Activated CD4-positive, alpha-beta T cell treated with anti-CD3 and anti-CD28 coated beads, Interleukin-2, amount 10 ng/mL, durations not matched to agents 24 days and 14 days (primary cell): ENCODE data around the gene CPAMD8. TPM values are rescaled to one million over a fixed set of nuclear protein-coding genes. Genes with fewer than 3 reads are reported as not detected.
"Not testable (repeated sequence)": the region's sequence is repeated elsewhere in the genome, so short reads cannot be mapped to it uniquely, and the experiment has no call there.

ENCODE experiments used
- DNase-seq: peaks from one replicate; pipeline ENCODE4 v3.0.0; 2022
- H3K27ac Mint-ChIP-seq: one replicate; pipeline ENCODE4 v1.8.0; 2022; ENCODE audit warnings: mild to moderate bottlenecking, mixed read lengths
- H3K27me3 Mint-ChIP-seq: one replicate; pipeline ENCODE4 v1.8.0; 2022; ENCODE audit warnings: mixed read lengths
- H3K36me3 Mint-ChIP-seq: one replicate; pipeline ENCODE4 v1.8.0; 2022; ENCODE audit warnings: low read depth, mild to moderate bottlenecking, mixed read lengths
- H3K4me1 Mint-ChIP-seq: one replicate; pipeline ENCODE4 v1.8.0; 2021; ENCODE audit warnings: mixed read lengths
- H3K4me3 Mint-ChIP-seq: one replicate; pipeline ENCODE4 v1.8.0; 2022; ENCODE audit warnings: mild to moderate bottlenecking, moderate library complexity, mixed read lengths
- H3K9me3 Mint-ChIP-seq: one replicate; pipeline ENCODE4 v1.8.0; 2021; ENCODE audit warnings: mixed read lengths
- intact Hi-C: fragments of 100-400 bp; cut with micrococcal nuclease; formaldehyde crosslinking; loops from one replicate; pipeline ENCODE4 v1.15.1; 2023
- total RNA-seq: library from RNA; stranded (reverse); gene quantifications from 2 replicates; pipeline ENCODE4 v1.2.3, GENCODE V29; 2022

CPAMD8 gene
- total RNA-seq, 1 donor from 2014 or later: 0.33 TPM

- H3K9me3 Mint-ChIP-seq, DNase-seq, H3K36me3 Mint-ChIP-seq, H3K4me3 Mint-ChIP-seq, H3K27ac Mint-ChIP-seq, H3K4me1 Mint-ChIP-seq, intact Hi-C loops: not testable (repeated sequence)
- H3K27me3 Mint-ChIP-seq: peaks cover 12% of the 10 kb centered on the region
These were observed 65.4 kb downstream of the CPAMD8 start for GRCh38 chr19:16960996-16961822.

DNA sequence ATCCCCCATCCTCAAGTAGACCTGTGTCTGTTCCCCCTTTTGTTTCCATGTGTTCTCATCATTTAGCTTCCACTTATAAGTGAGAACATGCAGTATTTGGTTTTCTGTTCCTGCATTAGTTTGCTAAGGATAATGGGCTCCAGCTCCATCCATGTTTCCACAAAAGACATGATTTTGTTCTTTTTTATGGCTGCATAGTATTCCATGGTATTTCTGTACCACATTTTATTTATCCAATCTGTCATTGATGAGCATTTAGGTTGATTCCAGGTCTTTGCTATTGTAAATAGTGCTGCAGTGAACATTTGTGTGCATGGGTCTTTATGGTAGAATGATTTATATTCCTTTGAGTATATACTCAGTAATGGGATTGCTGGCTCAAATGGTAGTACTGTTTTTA, 68.3 kb downstream of the CPAMD8 start:
- DNase-seq, H3K4me1 Mint-ChIP-seq, H3K4me3 Mint-ChIP-seq, H3K36me3 Mint-ChIP-seq, H3K27ac Mint-ChIP-seq, H3K27me3 Mint-ChIP-seq, H3K9me3 Mint-ChIP-seq, intact Hi-C loops: not testable (repeated sequence)

GRCh38 chr19:16957855-16958254, 68.8 kb downstream of the CPAMD8 start:
- peaks cover 4% of the 10 kb centered on the region for H3K27me3 Mint-ChIP-seq
- no peak for DNase-seq
- no peak overlapping the region for H3K27ac Mint-ChIP-seq
- no peak overlapping the region for H3K4me3 Mint-ChIP-seq
- no peaks in the 10 kb centered on the region for H3K4me1 Mint-ChIP-seq
- no peaks in the 10 kb centered on the region for H3K36me3 Mint-ChIP-seq
- intact Hi-C loops: no loop called here
- H3K9me3 Mint-ChIP-seq: no peaks in the 10 kb centered on the region

- H3K4me1 Mint-ChIP-seq: no peaks in the 10 kb centered on the region
- DNase-seq: no peak
- H3K4me3 Mint-ChIP-seq: no peak overlapping the region
- intact Hi-C loops: no loop called here
- no peaks in the 10 kb centered on the region for H3K36me3 Mint-ChIP-seq
- H3K27me3 Mint-ChIP-seq: peaks cover under 1% of the 10 kb centered on the region
- no peak overlapping the region for H3K27ac Mint-ChIP-seq
- H3K9me3 Mint-ChIP-seq: no peaks in the 10 kb centered on the region
These were observed 69.4 kb downstream of the CPAMD8 start for GRCh38 chr19:16957151-16957701.

GRCh38 chr19:16955161-16955560, 71.4 kb downstream of the CPAMD8 start:
- Mint-ChIP-seq H3K27ac (no peak overlapping the region), H3K36me3 (no peaks in the 10 kb centered on the region), H3K27me3 (no peaks in the 10 kb centered on the region), H3K4me1 (no peaks in the 10 kb centered on the region), H3K4me3 (no peak overlapping the region), H3K9me3 (no peaks in the 10 kb centered on the region)
- intact Hi-C loops: no loop called here
- DNase-seq: no peak

DNA sequence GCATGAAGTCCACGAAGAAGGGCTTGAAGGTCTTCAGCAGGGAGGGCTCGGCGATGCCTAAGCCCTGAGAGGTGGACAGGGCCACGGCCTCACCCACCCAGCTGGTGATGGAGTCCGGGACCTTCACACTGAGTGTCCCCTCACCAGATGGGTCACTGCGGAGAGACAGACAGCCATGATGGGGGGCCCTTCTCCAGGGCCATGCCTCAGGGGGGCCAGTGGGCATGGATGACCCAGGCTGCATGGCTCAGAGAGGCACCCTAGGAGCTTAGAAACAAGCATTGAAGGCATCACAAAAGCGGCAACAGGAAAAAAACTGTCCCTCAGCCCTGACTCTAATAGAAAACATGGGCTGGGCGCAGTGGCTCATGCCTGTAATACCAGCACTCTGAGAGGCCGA, 74.6 kb downstream of the CPAMD8 start:
- intact Hi-C loops: no loop called here
- Mint-ChIP-seq H3K9me3 (peaks cover 4% of the 10 kb centered on the region), H3K4me1 (no peaks in the 10 kb centered on the region), H3K4me3 (no peak overlapping the region), H3K27ac (no peak overlapping the region), H3K36me3 (no peaks in the 10 kb centered on the region), H3K27me3 (no peaks in the 10 kb centered on the region)
- no peak for DNase-seq

DNA sequence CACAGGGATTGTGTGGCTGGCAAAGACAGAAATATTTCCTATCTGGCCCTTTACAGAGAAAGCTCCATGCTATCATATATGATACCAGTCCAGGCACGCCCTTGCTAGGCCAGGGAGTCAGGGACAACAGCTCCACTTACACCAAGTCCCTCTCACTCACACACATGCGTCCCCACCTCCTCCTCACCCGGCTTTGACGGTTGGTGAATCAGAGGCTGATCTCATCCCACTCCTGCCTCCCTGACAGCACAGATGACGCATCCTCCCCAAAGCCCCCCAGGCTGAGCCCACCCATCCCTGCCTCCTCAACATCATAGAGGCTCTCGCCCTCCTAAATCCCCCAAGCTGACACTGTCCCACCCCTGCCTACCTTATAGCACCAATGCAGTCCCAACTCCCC, 75.1 kb downstream of the CPAMD8 start:
- H3K9me3 Mint-ChIP-seq: peaks cover 4% of the 10 kb centered on the region
- no peaks in the 10 kb centered on the region for H3K36me3 Mint-ChIP-seq
- no peaks in the 10 kb centered on the region for H3K27me3 Mint-ChIP-seq
- intact Hi-C loops: no loop called here
- H3K4me1 Mint-ChIP-seq: no peaks in the 10 kb centered on the region
- H3K4me3 Mint-ChIP-seq: no peak overlapping the region
- H3K27ac Mint-ChIP-seq: no peak overlapping the region
- DNase-seq: no peak

GRCh38 chr19:16949496-16950023, 77.0 kb downstream of the CPAMD8 start:
- Mint-ChIP-seq H3K4me3 (no peak overlapping the region), H3K9me3 (peaks cover 14% of the 10 kb centered on the region), H3K4me1 (no peaks in the 10 kb centered on the region), H3K27ac (no peak overlapping the region), H3K36me3 (no peaks in the 10 kb centered on the region), H3K27me3 (no peaks in the 10 kb centered on the region)
- intact Hi-C loops: no loop called here
- no peak for DNase-seq

GRCh38 chr19:16946951-16947940, 79.4 kb downstream of the CPAMD8 start:
- H3K4me1 Mint-ChIP-seq: no peaks in the 10 kb centered on the region
- H3K4me3 Mint-ChIP-seq: no peak overlapping the region
- no peak for DNase-seq
- H3K36me3 Mint-ChIP-seq: no peaks in the 10 kb centered on the region
- H3K9me3 Mint-ChIP-seq: peaks cover 14% of the 10 kb centered on the region
- intact Hi-C loops: no loop called here
- no peak overlapping the region for H3K27ac Mint-ChIP-seq
- H3K27me3 Mint-ChIP-seq: no peaks in the 10 kb centered on the region

GRCh38 chr19:16945762-16946465, 80.7 kb downstream of the CPAMD8 start:
- Mint-ChIP-seq H3K27me3 (no peaks in the 10 kb centered on the region), H3K4me3 (no peak overlapping the region), H3K36me3 (no peaks in the 10 kb centered on the region), H3K4me1 (no peaks in the 10 kb centered on the region), H3K27ac (no peak overlapping the region), H3K9me3 (peaks cover 14% of the 10 kb centered on the region)
- DNase-seq: no peak
- intact Hi-C loops: no loop called here

DNA sequence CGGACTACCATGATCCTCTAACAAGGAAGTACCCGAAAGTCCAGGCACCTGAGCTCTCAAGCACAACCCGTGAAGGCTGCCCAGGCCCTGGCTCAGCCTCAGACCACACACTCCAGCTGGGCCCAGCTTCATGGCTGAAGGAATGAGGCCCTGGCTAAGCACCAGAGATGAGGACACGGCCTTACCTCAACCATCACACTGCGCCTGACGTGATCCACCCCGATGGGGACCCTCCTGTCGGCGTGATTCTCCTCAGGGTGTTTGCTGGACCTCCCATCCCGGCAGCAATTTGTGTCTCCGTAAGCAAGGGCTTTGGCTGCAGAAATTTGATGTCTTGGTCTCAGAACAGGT, 81.3 kb downstream of the CPAMD8 start:
- Mint-ChIP-seq H3K27ac (no peak overlapping the region), H3K4me1 (no peaks in the 10 kb centered on the region), H3K4me3 (no peak overlapping the region), H3K27me3 (no peaks in the 10 kb centered on the region), H3K9me3 (peaks cover 14% of the 10 kb centered on the region), H3K36me3 (no peaks in the 10 kb centered on the region)
- no peak for DNase-seq
- intact Hi-C loops: no loop called here

GRCh38 chr19:16944626-16945363, 81.8 kb downstream of the CPAMD8 start:
- intact Hi-C loops: no loop called here
- no peak overlapping the region for H3K27ac Mint-ChIP-seq
- no peaks in the 10 kb centered on the region for H3K4me1 Mint-ChIP-seq
- no peak for DNase-seq
- H3K4me3 Mint-ChIP-seq: no peak overlapping the region
- H3K9me3 Mint-ChIP-seq: peaks cover 14% of the 10 kb centered on the region
- no peaks in the 10 kb centered on the region for H3K36me3 Mint-ChIP-seq
- H3K27me3 Mint-ChIP-seq: no peaks in the 10 kb centered on the region
